Heart left ventricle (tissue), 13 donors: ENCODE measurements around the gene GADD45B.

Source experiments
- CTCF ChIP-seq, 12 donors: fragments of 200-600 bp; sonication (generic) in 4 of 12; IDR thresholded peaks; one replicate each; pipeline versions ENCODE4 v1.5.0 to v1.8.0; 2018 to 2022; ENCODE audit warnings: antibody characterized with exemption in 12 of 12, mild to moderate bottlenecking in 5 of 12
- POLR2A ChIP-seq, 2 donors: fragments of 450-650 bp; IDR thresholded peaks; one replicate each; pipeline ENCODE4 v1.6.1; 2017; ENCODE audit warnings: antibody characterized with exemption in 2 of 2, mild to moderate bottlenecking in 2 of 2, moderate library complexity in 2 of 2
- donor health status: ischemic (EF 13 %, LVEDD 7.1; RV severe dilation, severe dysfunction).
- donor health status: DM: no; HTN: yes; CAD: no.
- donor health status: DM: no; HTN: no; CAD: no.
- donor health status: ischemic (EF 25% LVEDD 6.9; RV normal size, moderate dysfunction).
- donor health status: ischemic (EF 25% LVEDD 5.7; RV mildly dilated, moderate dysfunction).
- donor health status: ischemic (EF 35%, LVEDD 5.7; RV mildly dilated, moderate dysfunction).
- donor health status: nonischemic (EF 11% LVEDD 7.7; RV severe dilation, severe dysfunction).
- donor health status: DM: yes; HTN: yes; CAD: no.
- donor health status: PGD.
- donor health status: ischemic (EF 29% LVEDD 5.4; RV normal size, mild dysfunction).
- donor health status: nonischemic (EF 23%, LVEDD 6.1; RV moderate dilation, normal function).

- TF ChIP-seq POLR2A (IDR thresholded peaks at IDR 0.05) (no peak), CTCF (IDR thresholded peaks at IDR 0.05) (no peak)
Measured at GRCh38 chr19:2464389-2464788, 11.5 kb upstream of the GADD45B start.
